Gastrocnemius medialis (tissue), 4 donors: ENCODE measurements around the gene INF2.

Experiments
- CTCF ChIP-seq, 5 experiments: fragments of 450-650 bp in 3 of 5; fragments of 200-600 bp in 2 of 5; sonication (generic) in 2 of 5; IDR thresholded peaks in 4 of 5; conservative IDR thresholded peaks in 1 of 5; 1 replicate in 4 of 5; 2 replicates in 1 of 5; pipeline ENCODE4 v1.5.1; 2016 to 2019; ENCODE audit warnings: antibody characterized with exemption in 5 of 5, mild to moderate bottlenecking in 3 of 5, moderate library complexity in 3 of 5
- POLR2A ChIP-seq, 2 donors: fragments of 450-650 bp; IDR thresholded peaks; one replicate each; pipeline ENCODE4 v1.6.1; 2017; ENCODE audit warnings: antibody characterized with exemption in 2 of 2, mild to moderate bottlenecking in 2 of 2, moderate library complexity in 2 of 2

- TF ChIP-seq CTCF (IDR thresholded peaks at IDR 0.05 in 4 of 5, conservative IDR thresholded peaks at IDR 0.05 in 1 of 5) (no peak), POLR2A (IDR thresholded peaks at IDR 0.05) (no peak)
These were observed 26.5 kb downstream of the INF2 start for GRCh38 chr14:104715871-104716270.
